Activated CD4-positive, alpha-beta memory T cell treated with anti-CD3 and anti-CD28 coated beads for 36 hours (primary cell): ENCODE measurements around the gene DNAI2. TPM values are rescaled to one million over a fixed set of nuclear protein-coding genes. Genes with fewer than 3 reads are reported as not detected.

Experiments
- CTCF ChIA-PET: fragments of 350-600 bp; sonication (Branson Sonifier 250); formaldehyde crosslinking; loops from one replicate; lab custom pipeline; 2021; ENCODE audit warnings: antibody characterized with exemption, inconsistent platforms; lab: Charles Lee
- POLR2A ChIA-PET: fragments of 350-600 bp; sonication (Branson Sonifier 250); formaldehyde crosslinking; loops from one replicate; lab custom pipeline; 2021; ENCODE audit warnings: antibody characterized with exemption; lab: Charles Lee
- DNase-seq: peaks from one replicate; pipeline ENCODE4 v3.0.0-alpha.2; 2020
- H3K27ac Mint-ChIP-seq: one replicate; pipeline ENCODE4 v1.8.0; 2021; ENCODE audit warnings: mixed read lengths
- H3K27me3 Mint-ChIP-seq: one replicate; pipeline ENCODE4 v1.8.0; 2021; ENCODE audit warnings: mixed read lengths
- H3K36me3 Mint-ChIP-seq: one replicate; pipeline ENCODE4 v1.8.0; 2021; ENCODE audit warnings: mixed read lengths
- H3K4me1 Mint-ChIP-seq: one replicate; pipeline ENCODE4 v1.8.0; 2021; ENCODE audit warnings: low read depth, mixed read lengths
- H3K4me3 Mint-ChIP-seq: one replicate; pipeline ENCODE4 v1.8.0; 2021; ENCODE audit warnings: mild to moderate bottlenecking, mixed read lengths
- H3K9me3 Mint-ChIP-seq: one replicate; pipeline ENCODE4 v1.8.0; 2021; ENCODE audit warnings: mixed read lengths
- intact Hi-C: fragments of 100-400 bp; cut with micrococcal nuclease; formaldehyde crosslinking; loops from one replicate; pipeline ENCODE4 v1.15.1; 2023
- total RNA-seq, 2 experiments: library from RNA; stranded (reverse); gene quantifications; one replicate each; pipeline ENCODE4 v1.2.3, GENCODE V29; 2021

Gene DNAI2
- total RNA-seq, 2 experiments from 2014 or later, result 1.6 to 1.7 TPM

DNA sequence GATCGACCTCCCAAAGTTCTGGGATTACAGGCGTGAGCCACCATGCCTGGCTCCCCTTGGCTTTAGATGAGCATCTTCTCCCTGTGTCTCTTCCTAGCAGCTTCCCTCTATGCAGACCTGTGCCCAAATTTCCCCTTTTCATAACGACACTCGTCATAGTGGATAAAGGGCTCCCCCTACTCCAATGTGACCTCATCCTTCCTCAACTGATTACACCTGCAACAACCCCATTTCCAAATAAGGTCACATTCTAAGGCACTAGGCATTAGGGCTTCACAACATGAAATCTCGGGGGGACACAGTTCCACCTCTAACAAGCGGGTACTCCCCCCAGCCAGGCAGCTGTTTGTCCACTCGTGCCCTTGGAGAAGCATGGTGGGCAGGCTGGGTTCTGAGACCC, 62.3 kb downstream of the DNAI2 start:
- POLR2A ChIA-PET, result no interaction called here
- CTCF ChIA-PET, result interaction anchor here (0.8 to 1.7 kb wide), 2 partner anchors 17 to 31 kb away, joined by 4 to 6 read pairs; partner anchors contain the start of gene GPR142
- Mint-ChIP-seq H3K4me1 (no peaks in the 10 kb centered on the region), H3K9me3 (no peaks in the 10 kb centered on the region), H3K27ac (no peak overlapping the region), H3K27me3 (peaks cover 1% of the 10 kb centered on the region), H3K4me3 (no peak overlapping the region), H3K36me3 (no peaks in the 10 kb centered on the region)
- no peak for DNase-seq
- intact Hi-C loops, result no loop called here

DNA sequence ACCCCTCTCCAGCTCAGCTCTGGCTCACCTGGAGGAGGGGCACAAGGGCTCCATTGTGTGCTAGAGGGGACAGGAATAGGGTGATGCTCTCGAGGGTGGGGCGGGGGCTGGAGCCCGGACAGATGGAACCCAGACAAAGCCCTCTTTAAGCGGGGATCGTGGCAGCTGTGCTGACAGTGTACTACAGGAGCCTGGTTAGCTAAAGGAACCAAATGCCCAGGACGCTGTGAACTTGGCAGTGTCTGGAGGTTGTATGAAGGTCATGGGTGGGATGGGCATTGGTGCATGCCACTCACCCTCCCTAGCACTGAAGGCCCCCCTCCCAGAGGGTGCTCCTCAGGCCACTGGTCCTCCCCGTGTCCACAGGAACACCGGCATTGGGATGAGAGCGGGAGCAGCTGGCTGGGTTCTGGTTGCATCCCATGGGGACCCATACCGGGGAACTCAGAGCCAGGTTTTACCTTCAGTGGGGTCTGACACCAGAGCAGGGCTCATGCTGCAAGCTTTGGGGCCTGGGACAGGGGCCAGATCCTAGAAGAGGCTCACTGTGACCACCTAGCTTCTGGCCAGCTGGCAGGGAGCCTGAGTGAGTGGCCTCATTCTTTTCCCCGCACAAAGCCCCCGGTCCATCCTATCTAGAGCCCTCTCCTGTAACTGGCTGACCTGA, 63.9 kb downstream of the DNAI2 start:
- intact Hi-C loops, result no loop called here
- H3K4me3 Mint-ChIP-seq, result no peak overlapping the region
- DNase-seq, result no peak
- H3K4me1 Mint-ChIP-seq, result no peaks in the 10 kb centered on the region
- CTCF ChIA-PET, result interaction anchor here (0.5 to 1.3 kb wide), 2 partner anchors 41 to 352 kb away, joined by 3 to 4 read pairs; no protein-coding TSS in a partner anchor
- no peaks in the 10 kb centered on the region for H3K9me3 Mint-ChIP-seq
- POLR2A ChIA-PET, result no interaction called here
- H3K27ac Mint-ChIP-seq, result no peak overlapping the region
- H3K36me3 Mint-ChIP-seq, result no peaks in the 10 kb centered on the region
- H3K27me3 Mint-ChIP-seq, result peaks cover 1% of the 10 kb centered on the region

- ChIA-PET POLR2A (no interaction called here), CTCF (no interaction called here)
- no peaks in the 10 kb centered on the region for H3K36me3 Mint-ChIP-seq
- intact Hi-C loops, result no loop called here
- H3K27ac Mint-ChIP-seq, result no peak overlapping the region
- no peak overlapping the region for H3K4me3 Mint-ChIP-seq
- H3K27me3 Mint-ChIP-seq, result peaks cover 1% of the 10 kb centered on the region
- H3K4me1 Mint-ChIP-seq, result no peaks in the 10 kb centered on the region
- DNase-seq, result no peak
- no peaks in the 10 kb centered on the region for H3K9me3 Mint-ChIP-seq
Measured at GRCh38 chr17:74339537-74340195, 65.6 kb downstream of the DNAI2 start.

GRCh38 chr17:74340470-74341023, 66.5 kb downstream of the DNAI2 start:
- POLR2A ChIA-PET, result no interaction called here
- H3K36me3 Mint-ChIP-seq, result no peaks in the 10 kb centered on the region
- CTCF ChIA-PET, result interaction anchor here (0.7 kb wide), 1 partner anchor 12 kb away, joined by 3 read pairs; no protein-coding TSS in a partner anchor
- no peak overlapping the region for H3K27ac Mint-ChIP-seq
- H3K4me3 Mint-ChIP-seq, result no peak overlapping the region
- no peaks in the 10 kb centered on the region for H3K4me1 Mint-ChIP-seq
- no peak for DNase-seq
- peaks cover 1% of the 10 kb centered on the region for H3K27me3 Mint-ChIP-seq
- intact Hi-C loops, result no loop called here
- no peaks in the 10 kb centered on the region for H3K9me3 Mint-ChIP-seq

DNA sequence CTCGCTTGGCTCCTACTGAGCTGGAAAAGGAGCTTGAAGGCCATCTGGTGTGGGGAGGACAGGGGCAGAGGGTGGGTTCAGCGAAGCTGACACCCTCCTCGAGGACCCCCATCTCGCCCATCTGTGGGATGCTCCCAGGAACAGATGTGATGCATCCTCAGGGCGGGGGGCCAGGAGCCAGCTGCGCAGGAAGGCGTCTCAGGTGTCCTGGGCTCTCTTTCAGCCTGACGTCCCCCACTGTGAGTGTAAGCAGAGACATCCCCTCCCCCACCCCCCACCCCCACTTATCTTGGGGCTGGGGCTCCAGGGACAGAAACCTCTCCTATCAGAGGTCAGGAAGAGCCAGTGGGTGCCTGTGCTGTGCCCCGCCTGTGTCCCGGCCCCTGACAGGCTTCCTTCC, 68.2 kb downstream of the DNAI2 start:
- no peak overlapping the region for H3K27ac Mint-ChIP-seq
- no peak for DNase-seq
- intact Hi-C loops, result no loop called here
- POLR2A ChIA-PET, result no interaction called here
- H3K4me1 Mint-ChIP-seq, result no peaks in the 10 kb centered on the region
- H3K9me3 Mint-ChIP-seq, result no peaks in the 10 kb centered on the region
- peaks cover 1% of the 10 kb centered on the region for H3K27me3 Mint-ChIP-seq
- no peak overlapping the region for H3K4me3 Mint-ChIP-seq
- no peaks in the 10 kb centered on the region for H3K36me3 Mint-ChIP-seq
- CTCF ChIA-PET, result no interaction called here

DNA sequence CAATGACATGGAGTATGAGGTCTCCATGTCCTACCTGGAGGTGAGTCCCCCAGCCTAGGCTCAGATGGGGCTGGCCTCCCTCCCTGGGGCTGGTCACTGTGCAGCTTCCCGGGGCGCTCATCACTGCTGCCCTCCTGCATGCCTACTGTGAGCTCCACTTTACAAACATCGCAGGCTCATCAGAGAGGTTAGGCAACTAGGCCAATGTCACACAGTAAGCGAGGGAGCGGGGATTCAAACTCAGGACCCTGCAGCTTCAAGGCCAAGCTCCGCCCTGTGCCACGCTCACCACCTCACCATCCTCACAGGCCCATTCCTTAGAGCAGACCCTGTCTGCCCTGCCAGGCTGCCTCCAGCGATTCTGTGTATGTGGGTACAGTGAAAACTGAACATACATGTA, 69.1 kb downstream of the DNAI2 start:
- no peaks in the 10 kb centered on the region for H3K36me3 Mint-ChIP-seq
- no peak overlapping the region for H3K27ac Mint-ChIP-seq
- POLR2A ChIA-PET, result no interaction called here
- H3K4me1 Mint-ChIP-seq, result no peaks in the 10 kb centered on the region
- H3K4me3 Mint-ChIP-seq, result no peak overlapping the region
- H3K27me3 Mint-ChIP-seq, result peaks cover 1% of the 10 kb centered on the region
- DNase-seq, result no peak
- intact Hi-C loops, result no loop called here
- CTCF ChIA-PET, result no interaction called here
- no peaks in the 10 kb centered on the region for H3K9me3 Mint-ChIP-seq

GRCh38 chr17:74343526-74344284, 69.7 kb downstream of the DNAI2 start:
- CTCF ChIA-PET, result no interaction called here
- H3K36me3 Mint-ChIP-seq, result no peaks in the 10 kb centered on the region
- POLR2A ChIA-PET, result no interaction called here
- no peak overlapping the region for H3K27ac Mint-ChIP-seq
- peaks cover 1% of the 10 kb centered on the region for H3K27me3 Mint-ChIP-seq
- H3K4me1 Mint-ChIP-seq, result no peaks in the 10 kb centered on the region
- no peak overlapping the region for H3K4me3 Mint-ChIP-seq
- DNase-seq, result no peak
- no peaks in the 10 kb centered on the region for H3K9me3 Mint-ChIP-seq
- intact Hi-C loops, result no loop called here

- Mint-ChIP-seq H3K9me3 (no peaks in the 10 kb centered on the region), H3K4me1 (no peaks in the 10 kb centered on the region), H3K36me3 (no peaks in the 10 kb centered on the region), H3K27me3 (peaks cover 1% of the 10 kb centered on the region), H3K27ac (no peak overlapping the region), H3K4me3 (no peak overlapping the region)
- intact Hi-C loops, result no loop called here
- ChIA-PET POLR2A (no interaction called here), CTCF (no interaction called here)
- no peak for DNase-seq
Measured at GRCh38 chr17:74344658-74345057, 70.6 kb downstream of the DNAI2 start.

DNA sequence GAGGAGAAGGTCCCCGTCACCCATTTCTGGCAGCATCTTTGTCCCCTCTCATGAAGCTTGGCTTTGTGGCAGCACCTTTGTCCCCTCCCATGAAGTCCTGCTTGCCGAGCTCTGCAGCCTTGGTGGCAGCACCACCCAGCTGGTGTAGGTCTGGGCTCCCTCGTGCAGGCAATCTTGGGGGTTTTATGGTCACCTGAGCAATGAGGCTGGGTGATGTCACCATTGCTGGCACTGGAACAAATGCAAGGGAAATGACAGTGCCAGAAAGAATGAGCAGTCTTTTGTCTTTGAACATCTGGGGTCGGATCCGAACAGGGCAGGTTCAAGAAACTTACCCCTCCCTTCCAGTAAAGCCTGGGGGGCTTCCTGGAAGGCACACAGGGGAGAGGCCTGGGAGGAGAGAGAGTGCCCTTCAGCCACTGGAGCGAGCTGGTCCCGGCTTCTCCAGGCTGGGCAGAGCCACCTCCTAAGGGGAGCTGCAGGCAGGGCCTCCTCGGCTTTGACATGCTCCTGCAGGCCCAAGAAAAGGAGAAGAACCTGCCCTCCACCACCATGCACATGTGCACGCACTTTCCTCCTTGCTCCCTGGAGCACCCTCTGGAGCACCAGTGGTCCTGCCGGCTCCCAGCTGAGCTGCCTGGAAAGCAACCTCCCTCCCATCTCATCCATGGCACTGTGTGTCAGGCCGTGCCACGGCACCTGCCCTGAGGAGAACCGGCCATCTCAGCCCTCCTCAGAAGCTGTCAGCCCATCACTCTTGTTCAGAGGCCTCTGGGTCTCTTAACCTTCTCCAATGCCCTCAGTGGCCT, 71.6 kb downstream of the DNAI2 start:
- ChIA-PET CTCF (interaction anchor here (1.7 to 1.9 kb wide), 2 partner anchors 16 to 44 kb away, joined by 4 to 8 read pairs; partner anchors contain the start of gene BTBD17), POLR2A (no interaction called here)
- intact Hi-C loops, result no loop called here
- no peak for DNase-seq
- H3K36me3 Mint-ChIP-seq, result no peaks in the 10 kb centered on the region
- H3K27ac Mint-ChIP-seq, result no peak overlapping the region
- no peaks in the 10 kb centered on the region for H3K9me3 Mint-ChIP-seq
- peaks cover 3% of the 10 kb centered on the region for H3K27me3 Mint-ChIP-seq
- H3K4me3 Mint-ChIP-seq, result no peak overlapping the region
- no peaks in the 10 kb centered on the region for H3K4me1 Mint-ChIP-seq

- intact Hi-C loops, result no loop called here
- no peaks in the 10 kb centered on the region for H3K9me3 Mint-ChIP-seq
- H3K36me3 Mint-ChIP-seq, result no peaks in the 10 kb centered on the region
- ChIA-PET CTCF (interaction anchor here (0.8 to 1.1 kb wide), 2 partner anchors 21 to 32 kb away, joined by 4 read pairs; no protein-coding TSS in a partner anchor), POLR2A (no interaction called here)
- no peak overlapping the region for H3K27ac Mint-ChIP-seq
- H3K4me1 Mint-ChIP-seq, result no peaks in the 10 kb centered on the region
- no peak overlapping the region for H3K4me3 Mint-ChIP-seq
- peaks cover 13% of the 10 kb centered on the region for H3K27me3 Mint-ChIP-seq
- DNase-seq, result no peak
Measured at GRCh38 chr17:74347646-74348045, 73.6 kb downstream of the DNAI2 start.

DNA sequence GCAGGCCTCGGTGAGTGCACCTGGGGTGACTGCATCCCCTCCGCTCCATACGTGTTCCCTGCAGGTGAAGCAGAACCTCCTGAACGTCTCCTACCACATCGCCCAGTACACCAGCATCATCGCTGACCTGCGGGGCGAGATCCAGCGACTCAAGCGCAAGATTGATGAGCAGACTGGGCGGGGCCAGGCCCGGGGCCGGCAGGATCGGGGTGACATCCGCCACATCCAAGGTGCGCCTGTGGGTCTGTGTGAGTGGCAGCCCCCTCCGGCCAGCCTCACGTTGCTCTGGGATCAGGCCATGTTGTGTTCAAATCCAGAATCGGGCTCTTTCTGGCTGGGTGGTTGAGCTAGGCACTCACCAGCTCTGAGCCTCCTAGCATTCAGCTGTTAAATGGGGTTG, 75.1 kb downstream of the DNAI2 start:
- ChIA-PET CTCF (interaction anchor here (1.1 kb wide), 1 partner anchor 12 kb away, joined by 3 read pairs; the partner anchor contains the start of gene BTBD17), POLR2A (no interaction called here)
- DNase-seq, result no peak
- Mint-ChIP-seq H3K4me1 (peaks cover 3% of the 10 kb centered on the region), H3K9me3 (no peaks in the 10 kb centered on the region), H3K27ac (no peak overlapping the region), H3K36me3 (no peaks in the 10 kb centered on the region), H3K27me3 (peaks cover 26% of the 10 kb centered on the region), H3K4me3 (no peak overlapping the region)
- intact Hi-C loops, result no loop called here
